Measurements from ENCODE around the gene ZNF121.

ZNF121 gene

DNA sequence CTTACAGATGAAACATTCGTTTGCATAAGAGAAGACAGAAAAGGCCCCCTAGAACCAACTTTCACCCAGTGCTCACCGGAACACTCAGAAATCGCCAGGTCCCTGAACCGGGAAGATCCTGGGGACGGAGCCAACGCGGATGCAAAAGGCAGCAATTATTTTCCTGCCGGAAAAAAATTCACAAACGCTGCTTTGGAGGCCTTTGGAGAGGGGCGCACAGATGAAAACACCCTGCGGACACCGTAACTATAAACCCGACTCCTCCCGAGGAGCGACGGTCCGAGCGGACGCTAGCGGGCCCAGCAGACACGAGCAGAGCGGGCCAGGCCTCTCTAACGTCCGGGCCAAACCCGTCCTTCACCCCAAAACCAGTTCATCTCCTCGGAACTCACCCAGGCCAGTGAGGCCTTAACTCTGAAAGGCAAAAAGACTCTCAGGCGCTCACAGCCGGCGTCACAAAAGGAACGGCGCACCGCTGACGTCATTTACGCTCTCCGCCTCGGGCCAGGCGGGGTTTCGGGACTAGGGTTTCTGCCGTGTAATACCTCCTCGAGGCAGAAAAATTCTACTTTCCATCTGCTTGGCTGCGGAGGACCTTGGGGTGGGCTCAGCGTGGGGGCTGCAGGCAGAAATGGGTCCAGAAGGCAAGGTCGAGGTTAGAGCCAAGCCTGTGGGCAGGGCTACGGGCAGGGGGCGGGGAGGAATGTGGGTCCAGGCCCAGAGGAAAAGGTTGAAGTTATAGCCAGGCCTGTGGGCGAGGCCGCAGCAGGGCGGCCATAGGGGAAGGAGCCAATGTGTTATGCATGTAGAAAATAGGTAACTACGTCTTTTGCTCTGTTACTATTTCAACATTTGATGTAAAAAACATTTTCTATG, 45.9 kb downstream of the ZNF121 start, which contains the start of gene ZNF426:
Gene ZNF426, minus strand, starts transcription at position 463 of the 876 bp plus-strand sequence. CDS start 2,413 bp downstream, outside the sequence.
- peak; percentile 53 for DNase-seq (ENCODE audit: low spot score)
- FAIRE-seq = no peak

DNA sequence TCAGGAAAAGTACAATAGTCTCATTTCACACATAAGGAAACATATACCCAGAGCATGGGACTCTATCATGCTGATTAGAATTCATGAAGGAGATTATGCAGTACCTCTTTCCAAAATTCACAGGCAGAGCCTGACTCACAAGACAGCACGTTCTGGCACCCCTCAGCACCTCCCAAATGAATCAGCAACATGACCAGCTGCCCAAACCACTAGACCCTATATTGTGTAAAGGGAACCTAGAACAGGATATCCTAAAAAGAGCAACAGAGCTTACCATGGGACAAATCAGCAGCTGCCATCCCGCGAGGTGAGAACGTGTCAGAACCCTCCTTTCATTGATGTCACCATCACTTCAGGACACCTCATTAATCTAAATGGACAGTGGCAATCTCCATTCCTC, 48.4 kb downstream of the ZNF121 start:
- no peak for FAIRE-seq
- DNase-seq (ENCODE audit: low spot score) = no peak

- peak; percentile 84 for FAIRE-seq
- DNase-seq (ENCODE audit: low spot score) = peak; percentile 78
These were observed 52.4 kb downstream of the ZNF121 start for GRCh38 chr19:9531933-9532332.

DNA sequence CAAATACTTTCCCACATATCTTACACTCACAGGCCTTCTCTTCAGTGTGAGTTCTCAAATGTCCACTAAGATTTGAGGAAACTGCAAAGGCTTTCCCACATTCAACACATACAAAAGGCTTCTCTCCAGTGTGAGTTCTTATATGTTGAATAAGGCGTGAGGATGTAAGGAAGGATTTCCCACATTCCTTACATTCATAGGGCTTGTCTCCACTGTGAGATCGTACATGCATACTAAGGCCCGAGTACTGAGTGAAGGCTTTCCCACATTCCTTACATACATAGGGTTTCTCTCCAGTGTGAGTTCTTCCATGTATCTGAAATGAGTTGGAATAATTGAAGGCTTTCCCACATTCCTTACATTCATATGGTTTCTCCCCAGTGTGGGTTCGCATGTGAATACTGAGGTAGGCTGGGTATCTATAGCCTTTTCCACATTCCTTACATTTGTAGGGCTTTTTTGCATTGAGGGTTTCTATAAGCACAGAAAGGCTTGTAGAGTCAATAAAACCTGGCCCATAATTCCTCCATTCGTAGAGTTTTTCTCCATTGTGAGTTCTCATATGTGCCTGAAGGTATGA, 55.5 kb downstream of the ZNF121 start:
- FAIRE-seq (no peak), DNase-seq (ENCODE audit: low spot score) (no peak)

GRCh38 chr19:9523885-9524474, 60.3 kb downstream of the ZNF121 start:
- DNase-seq (ENCODE audit: low spot score) = no peak
- no peak for FAIRE-seq

Data from RCC 7860 (cell line).